Left ventricle myocardium superior (tissue), 1 donor: ENCODE measurements around the gene ORMDL3. TPM values are rescaled to one million over a fixed set of nuclear protein-coding genes. Genes with fewer than 3 reads are reported as not detected.

ENCODE experiments used
- ATAC-seq: fragments of 200-7000 bp; cut with Tn5 transposase; one replicate; pipeline ENCODE4 v1.9.1; 2020; ENCODE audit warnings: mild to moderate bottlenecking, moderate library complexity
- DNase-seq: peaks from one replicate; pipeline ENCODE4 v3.0.0-alpha.2; 2020
- intact Hi-C: fragments of 100-400 bp; cut with micrococcal nuclease; formaldehyde crosslinking; loops from one replicate; pipeline ENCODE4 v1.11.0; 2022
- long read RNA-seq: library from polyadenylated mRNA; unstranded; transcript quantifications from one replicate; pipeline ENCODE4 v2.0.0, GENCODE V29; 2021
- total RNA-seq: library from RNA; stranded (reverse); fragmentation: NEBNext Ultra II Directional; extraction: Animal tissue kit (Norgen Biotek cat#: 25700); gene quantifications from one replicate; pipeline ENCODE4 v1.2.1, GENCODE V29; 2021
- donor health status: DM: no; HTN: yes; CAD: no; lungs with severe emphysema.

Gene ORMDL3
- 35.6 TPM for total RNA-seq
- long read RNA-seq, partial matches to known transcripts: 0 of 4 reads
- long read RNA-seq, other reads (novel, unspliced or antisense): 2 of 4 reads

- peak; percentile 86 for ATAC-seq
- DNase-seq: peak; percentile 97
- intact Hi-C loops: no loop called here
Measured at GRCh38 chr17:39927101-39927928, at the start of gene ORMDL3, which contains the start of gene LRRC3C. Gene ORMDL3 (minus strand): TSS chr17:39927601. CDS start chr17:39924203, 3,398 bp downstream. Gene LRRC3C (plus strand): TSS chr17:39927732. CDS start chr17:39941524, 13,792 bp downstream.

GRCh38 chr17:39975801-39976200, 48.4 kb upstream of the ORMDL3 start:
- no peak for ATAC-seq
- intact Hi-C loops: no loop called here
- no peak for DNase-seq

- DNase-seq (no peak), ATAC-seq (no peak)
- intact Hi-C loops: no loop called here
Measured at GRCh38 chr17:39974433-39974832, 47.0 kb upstream of the ORMDL3 start.

GRCh38 chr17:39973496-39973895, 46.1 kb upstream of the ORMDL3 start:
- intact Hi-C loops: no loop called here
- ATAC-seq (no peak), DNase-seq (no peak)

GRCh38 chr17:39972271-39972670, 44.9 kb upstream of the ORMDL3 start:
- DNase-seq: no peak
- intact Hi-C loops: no loop called here
- peak; percentile 54 for ATAC-seq

GRCh38 chr17:39971076-39971603, 43.7 kb upstream of the ORMDL3 start:
- ATAC-seq: no peak

GRCh38 chr17:39970157-39970692, 42.8 kb upstream of the ORMDL3 start:
- ATAC-seq (no peak), DNase-seq (no peak)
- intact Hi-C loops: no loop called here

More at GRCh38 chr17:39971076-39971603, 43.7 kb upstream of the ORMDL3 start:
- intact Hi-C loops: no loop called here
- no peak for DNase-seq

GRCh38 chr17:39969375-39969774, 42.0 kb upstream of the ORMDL3 start:
- intact Hi-C loops: no loop called here
- DNase-seq: no peak

GRCh38 chr17:39968761-39969160, 41.4 kb upstream of the ORMDL3 start:
- DNase-seq (no peak), ATAC-seq (no peak)
- intact Hi-C loops: no loop called here

More at GRCh38 chr17:39969375-39969774, 42.0 kb upstream of the ORMDL3 start:
- no peak for ATAC-seq

- no peak for ATAC-seq
- intact Hi-C loops: no loop called here
- DNase-seq: peak; percentile 7
Measured at GRCh38 chr17:39966771-39967170, 39.4 kb upstream of the ORMDL3 start.

GRCh38 chr17:39965017-39965699, 37.8 kb upstream of the ORMDL3 start:
- ATAC-seq (no peak), DNase-seq (peak; percentile 3)
- intact Hi-C loops: no loop called here

- intact Hi-C loops: no loop called here
- DNase-seq (peak; percentile 1), ATAC-seq (no peak)
Measured at GRCh38 chr17:39963829-39964228, 36.4 kb upstream of the ORMDL3 start.

GRCh38 chr17:39962642-39963220, 35.3 kb upstream of the ORMDL3 start, which contains the start of gene GSDMA:
Gene GSDMA (plus strand): TSS chr17:39963004. CDS start chr17:39965688, 2,684 bp downstream.
- ATAC-seq (no peak), DNase-seq (peak; percentile 12)
- intact Hi-C loops: no loop called here

GRCh38 chr17:39960524-39961041, 33.2 kb upstream of the ORMDL3 start:
- intact Hi-C loops: no loop called here
- DNase-seq (no peak), ATAC-seq (no peak)

GRCh38 chr17:39955726-39956225, 28.4 kb upstream of the ORMDL3 start:
- no peak for ATAC-seq
- DNase-seq: no peak
- intact Hi-C loops: no loop called here

- intact Hi-C loops: no loop called here
- no peak for ATAC-seq
- no peak for DNase-seq
Measured at GRCh38 chr17:39954876-39955275, 27.5 kb upstream of the ORMDL3 start.

GRCh38 chr17:39953471-39953888, 26.1 kb upstream of the ORMDL3 start:
- intact Hi-C loops: no loop called here
- ATAC-seq: no peak
- DNase-seq: no peak

- intact Hi-C loops: no loop called here
Measured at GRCh38 chr17:39952680-39953470, 25.5 kb upstream of the ORMDL3 start.

More at GRCh38 chr17:39952680-39953470, 25.5 kb upstream of the ORMDL3 start:
- ATAC-seq (peak; percentile 93), DNase-seq (peak; percentile 98)
